Peyer's patch (tissue), 4 donors: ENCODE results near the gene MORF4L1. TPM values are rescaled to one million over a fixed set of nuclear protein-coding genes. Genes with fewer than 3 reads are reported as not detected.

ENCODE experiments used
- DNase-seq, 3 donors: peaks; one replicate each; pipeline ENCODE4 v3.0.0-alpha.2; 2017 to 2019
- H3K27ac ChIP-seq, 4 donors: fragments of 200-600 bp; sonication (generic); one replicate each; pipeline ENCODE4 v1.5.1; 2016 to 2019
- H3K27me3 ChIP-seq, 2 donors: fragments of 200-600 bp; sonication (generic); one replicate each; pipeline ENCODE4 v1.5.1; 2019
- H3K36me3 ChIP-seq, 3 donors: fragments of 200-600 bp; sonication (generic); one replicate each; pipeline ENCODE4 v1.5.1; 2016 to 2019
- H3K4me1 ChIP-seq, 4 donors: fragments of 200-600 bp; sonication (generic); one replicate each; pipeline ENCODE4 v1.5.1; 2016 to 2019
- H3K4me3 ChIP-seq, 4 donors: fragments of 200-600 bp; sonication (generic); 1 replicate in 3 of 4; 2 replicates in 1 of 4; pipeline ENCODE4 v1.5.1; 2016 to 2019; ENCODE audit warnings: mild to moderate bottlenecking in 1 of 4
- H3K9me3 ChIP-seq, 4 donors: fragments of 200-600 bp; sonication (generic); one replicate each; pipeline ENCODE4 v1.5.1; 2016 to 2019; ENCODE audit warnings: mild to moderate bottlenecking in 1 of 4
- CTCF ChIP-seq, 6 experiments: fragments of 450-650 bp in 4 of 6; fragments of 200-600 bp in 2 of 6; sonication (generic) in 1 of 6; IDR thresholded peaks; one replicate each; pipeline ENCODE4 v1.5.1; 2017 to 2019; ENCODE audit warnings: antibody characterized with exemption in 6 of 6, mild to moderate bottlenecking in 3 of 6, moderate library complexity in 1 of 6
- POLR2A ChIP-seq, 2 donors: fragments of 450-650 bp; IDR thresholded peaks; one replicate each; pipeline ENCODE4 v1.5.1; 2017; ENCODE audit warnings: antibody characterized with exemption in 2 of 2, mild to moderate bottlenecking in 2 of 2, moderate library complexity in 2 of 2
- total RNA-seq, 4 donors: library from RNA; depleted of rRNA; stranded (reverse); fragments of >200 nt; gene quantifications; one replicate each; pipeline ENCODE4 v1.1.0, GENCODE V29; 2016

The MORF4L1 gene
- total RNA-seq = 100 to 1,000 TPM in 3 of 4 donors, 10 to 100 TPM in 1; 90.8 to 271 (median 139) TPM

- Histone ChIP-seq H3K36me3 (no peaks in the 10 kb centered on the region), H3K27ac (peak within 1 kb of the TSS; percentile 98 to 100 (median 100)), H3K9me3 (no peaks in the 10 kb centered on the region), H3K27me3 (no peaks in the 10 kb centered on the region), H3K4me3 (peak within 1 kb of the TSS; percentile 80 to 97 (median 92)), H3K4me1 (peaks cover 0 to 29% (median 8%) of the 10 kb centered on the region in 4 donors)
- TF ChIP-seq POLR2A (IDR thresholded peaks at IDR 0.05) = no peak
- no peak for TF ChIP-seq CTCF (IDR thresholded peaks at IDR 0.05)
- peak; percentile 95 to 98 (median 96) for DNase-seq
These were observed at the start of gene MORF4L1 for GRCh38 chr15:78872155-78872971. Gene MORF4L1 (plus strand): TSS chr15:78872890. CDS start chr15:78873018, 128 bp downstream.

- H3K4me3 ChIP-seq = no peak overlapping the region
- H3K27ac ChIP-seq = no peak overlapping the region
- no peaks in the 10 kb centered on the region for H3K4me1 ChIP-seq
- no peaks in the 10 kb centered on the region for H3K9me3 ChIP-seq
- TF ChIP-seq POLR2A (IDR thresholded peaks at IDR 0.05) (no peak), CTCF (IDR thresholded peaks at IDR 0.05) (no peak)
- no peaks in the 10 kb centered on the region for H3K36me3 ChIP-seq
- DNase-seq = no peak
- no peaks in the 10 kb centered on the region for H3K27me3 ChIP-seq
These were observed 43.8 kb upstream of the MORF4L1 start for GRCh38 chr15:78828920-78829319.

DNA sequence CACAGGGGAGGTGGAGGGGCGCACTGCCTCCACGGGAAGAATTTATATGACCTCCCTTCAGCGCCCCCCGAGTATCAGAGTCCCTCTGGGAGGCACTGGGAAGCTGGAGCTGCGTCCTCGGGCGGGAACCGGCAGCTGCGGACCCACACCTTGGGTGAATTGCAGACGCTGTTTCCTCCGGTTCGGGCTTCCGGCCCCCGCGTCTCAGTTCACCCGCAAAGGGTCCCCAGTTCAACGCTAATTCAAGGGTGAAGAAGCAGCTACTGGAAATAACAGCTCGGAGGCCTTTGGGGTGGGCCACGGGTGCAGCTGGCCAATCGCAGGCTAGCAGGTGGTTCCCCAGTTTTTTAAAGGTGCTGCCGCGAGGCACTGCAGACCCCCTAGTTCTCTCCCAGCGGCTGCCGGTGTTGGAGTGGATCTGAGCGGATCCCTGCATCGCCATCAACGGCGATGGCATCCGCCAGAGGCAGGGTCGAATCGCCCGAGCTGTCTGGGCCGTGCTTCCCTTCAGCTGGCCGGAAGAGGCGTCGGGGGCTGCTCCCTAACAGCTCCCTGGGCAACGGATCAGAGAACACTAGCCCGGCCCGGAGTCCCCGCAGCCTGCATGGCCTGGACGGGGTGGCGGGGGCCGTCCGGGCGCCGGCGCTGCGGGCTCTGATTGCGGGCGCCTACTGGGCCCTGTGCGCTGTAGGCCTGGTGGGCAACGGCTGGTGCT is 42.0 kb upstream of the MORF4L1 start:
- H3K4me3 ChIP-seq = peak overlapping the region in 3 of 4 donors; percentile 5 to 32 (median 24)
- DNase-seq = no peak
- no peaks in the 10 kb centered on the region for H3K9me3 ChIP-seq
- no peaks in the 10 kb centered on the region for H3K36me3 ChIP-seq
- no peak overlapping the region for H3K27ac ChIP-seq
- no peaks in the 10 kb centered on the region for H3K27me3 ChIP-seq
- H3K4me1 ChIP-seq = no peaks in the 10 kb centered on the region
- TF ChIP-seq POLR2A (IDR thresholded peaks at IDR 0.05) (no peak), CTCF (IDR thresholded peaks at IDR 0.05) (no peak)

GRCh38 chr15:78831229-78832207 is 41.2 kb upstream of the MORF4L1 start:
- Histone ChIP-seq H3K27me3 (no peaks in the 10 kb centered on the region), H3K9me3 (no peaks in the 10 kb centered on the region), H3K36me3 (no peaks in the 10 kb centered on the region), H3K4me1 (no peaks in the 10 kb centered on the region), H3K27ac (no peak overlapping the region), H3K4me3 (peak overlapping the region in 3 of 4 donors; percentile 5 to 32 (median 24))
- TF ChIP-seq CTCF (IDR thresholded peaks at IDR 0.05) = no peak
- TF ChIP-seq POLR2A (IDR thresholded peaks at IDR 0.05) = no peak
- no peak for DNase-seq

DNA sequence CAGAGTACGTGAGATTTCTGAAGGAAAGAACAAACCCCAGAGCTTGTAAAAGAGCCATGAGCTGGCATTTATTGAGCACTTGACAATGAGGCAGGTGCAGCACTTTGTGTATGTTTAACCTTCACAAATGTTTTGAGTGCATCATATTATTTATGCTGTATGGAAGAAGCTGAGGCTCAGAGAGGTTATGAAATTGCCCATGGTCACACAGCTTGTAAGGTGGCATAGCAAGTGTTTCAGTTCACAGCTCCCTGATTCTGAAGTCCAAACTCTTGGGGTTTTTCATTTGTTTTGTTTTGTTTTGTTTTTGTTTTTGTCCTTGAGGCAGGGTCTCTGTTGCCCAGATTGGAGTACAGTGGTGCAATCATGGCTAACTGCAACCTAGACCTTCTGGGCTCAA is 36.4 kb upstream of the MORF4L1 start:
- DNase-seq = no peak
- Histone ChIP-seq H3K9me3 (no peaks in the 10 kb centered on the region), H3K4me3 (no peak overlapping the region), H3K4me1 (no peaks in the 10 kb centered on the region), H3K27me3 (no peaks in the 10 kb centered on the region), H3K27ac (no peak overlapping the region), H3K36me3 (no peaks in the 10 kb centered on the region)
- no peak for TF ChIP-seq CTCF (IDR thresholded peaks at IDR 0.05)
- TF ChIP-seq POLR2A (IDR thresholded peaks at IDR 0.05) = no peak
